ENCODE results near the gene GDPD5.

Gene GDPD5

DNA sequence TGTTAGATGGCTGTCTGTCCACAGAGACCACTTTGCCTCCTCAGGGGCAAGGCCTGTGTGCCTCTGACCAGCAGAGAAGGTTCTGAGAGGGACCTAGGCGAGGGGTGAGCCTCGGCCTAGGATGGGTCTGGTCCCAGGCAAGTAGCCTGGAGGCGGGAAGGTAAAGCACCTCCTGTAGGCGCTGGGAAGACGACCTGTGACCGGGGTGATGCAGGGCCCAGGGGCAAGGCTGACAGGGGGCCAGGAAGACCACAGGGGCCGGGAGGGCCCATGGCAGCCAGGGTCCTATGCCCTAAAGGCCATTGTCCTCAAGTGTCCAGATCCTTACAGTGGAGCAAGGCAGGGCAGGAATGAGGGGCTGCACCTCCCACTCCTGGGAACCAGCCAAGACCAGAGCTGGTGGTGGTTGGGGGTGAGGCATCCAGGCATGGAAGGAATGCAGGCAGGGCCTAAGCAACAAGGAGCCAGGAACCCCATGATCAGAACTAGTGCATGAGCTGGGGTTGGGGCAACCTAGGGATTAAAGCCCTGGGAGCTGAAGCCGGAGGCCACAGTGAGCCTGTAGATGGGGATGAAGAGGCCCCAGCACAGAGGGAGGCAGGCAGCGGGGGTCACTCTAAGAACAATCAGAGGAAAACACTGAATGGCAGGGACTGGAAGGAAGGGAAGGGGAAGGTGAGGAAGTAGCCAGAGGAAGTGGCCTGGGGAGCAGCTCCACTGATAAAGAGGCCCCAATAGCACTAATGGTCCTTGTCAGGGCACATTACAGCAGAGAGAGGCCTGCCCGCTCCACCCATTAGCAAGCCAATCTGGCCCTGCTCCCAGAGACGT lies 59.8 kb downstream of the GDPD5 start:
- H3K27ac ChIP-seq = no peak overlapping the region
- no peak for TF ChIP-seq ZFX (IDR thresholded peaks at IDR 0.05)
- TF ChIP-seq, protein P1, sequence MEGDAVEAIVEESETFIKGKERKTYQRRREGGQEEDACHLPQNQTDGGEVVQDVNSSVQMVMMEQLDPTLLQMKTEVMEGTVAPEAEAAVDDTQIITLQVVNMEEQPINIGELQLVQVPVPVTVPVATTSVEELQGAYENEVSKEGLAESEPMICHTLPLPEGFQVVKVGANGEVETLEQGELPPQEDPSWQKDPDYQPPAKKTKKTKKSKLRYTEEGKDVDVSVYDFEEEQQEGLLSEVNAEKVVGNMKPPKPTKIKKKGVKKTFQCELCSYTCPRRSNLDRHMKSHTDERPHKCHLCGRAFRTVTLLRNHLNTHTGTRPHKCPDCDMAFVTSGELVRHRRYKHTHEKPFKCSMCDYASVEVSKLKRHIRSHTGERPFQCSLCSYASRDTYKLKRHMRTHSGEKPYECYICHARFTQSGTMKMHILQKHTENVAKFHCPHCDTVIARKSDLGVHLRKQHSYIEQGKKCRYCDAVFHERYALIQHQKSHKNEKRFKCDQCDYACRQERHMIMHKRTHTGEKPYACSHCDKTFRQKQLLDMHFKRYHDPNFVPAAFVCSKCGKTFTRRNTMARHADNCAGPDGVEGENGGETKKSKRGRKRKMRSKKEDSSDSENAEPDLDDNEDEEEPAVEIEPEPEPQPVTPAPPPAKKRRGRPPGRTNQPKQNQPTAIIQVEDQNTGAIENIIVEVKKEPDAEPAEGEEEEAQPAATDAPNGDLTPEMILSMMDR (conservative IDR thresholded peaks at IDR 0.05) = no peak

DNA sequence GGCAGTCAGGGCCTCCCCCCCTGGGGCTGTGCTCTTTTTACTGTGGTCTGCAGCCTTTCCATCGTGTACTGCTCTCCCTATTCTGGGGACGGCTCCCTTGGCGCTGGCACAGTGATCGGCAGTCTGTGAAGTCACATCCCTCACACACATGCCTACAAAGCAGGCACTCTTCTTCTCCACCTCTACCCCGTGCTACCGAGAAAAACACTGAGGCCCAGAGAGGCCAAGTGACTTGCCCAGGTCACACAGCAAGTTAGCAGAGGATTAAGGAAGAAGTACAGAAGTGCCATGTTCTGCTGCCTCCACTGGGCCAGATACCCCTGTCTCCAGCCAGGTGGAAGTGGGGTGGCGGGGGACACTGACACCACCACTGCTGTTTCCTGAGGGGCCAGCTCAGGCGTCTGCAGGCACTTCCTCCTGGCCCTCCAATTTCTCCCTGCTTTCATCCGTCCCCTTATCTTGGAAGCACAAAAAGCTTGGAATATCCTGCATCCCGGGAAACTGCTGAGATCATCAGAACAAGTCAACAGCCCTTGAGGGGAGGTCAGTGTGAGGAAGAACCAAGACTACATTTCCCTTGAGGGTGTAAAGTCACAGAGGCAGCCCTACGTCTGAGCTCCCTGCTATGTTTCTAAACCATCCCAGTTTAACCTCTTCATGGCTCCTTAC lies 62.5 kb downstream of the GDPD5 start:
- TF ChIP-seq ZFX (IDR thresholded peaks at IDR 0.05) = no peak
- TF ChIP-seq, protein P1 (conservative IDR thresholded peaks at IDR 0.05) = no peak
- no peak overlapping the region for H3K27ac ChIP-seq

DNA sequence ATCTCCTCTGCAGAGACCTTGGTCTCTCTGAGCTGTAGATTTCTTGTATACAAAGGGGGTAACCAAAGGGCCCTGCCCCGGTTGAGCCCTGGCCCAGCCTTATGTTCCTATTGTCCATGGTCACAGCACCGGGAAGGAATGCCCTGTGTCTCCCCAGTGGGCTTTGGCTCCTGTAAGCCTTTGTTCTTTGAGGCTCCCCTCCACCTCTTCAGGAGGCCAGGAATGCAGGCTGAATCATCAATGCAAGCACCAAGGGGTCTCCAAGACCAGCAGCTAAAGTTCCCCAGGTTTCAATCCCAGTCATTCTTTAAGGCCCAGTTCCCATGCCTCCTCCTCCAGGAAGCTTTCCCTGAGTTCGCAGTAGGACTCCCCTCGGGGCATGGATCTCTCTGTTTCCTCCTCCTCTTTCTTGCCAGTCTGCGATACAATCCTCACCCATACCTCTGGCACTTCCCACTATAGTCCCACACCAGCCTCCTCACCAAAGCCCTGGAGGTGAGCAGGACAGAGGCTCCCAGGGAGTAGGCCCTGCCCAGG lies 63.6 kb downstream of the GDPD5 start:
- no peak overlapping the region for H3K27ac ChIP-seq
- TF ChIP-seq, protein P1 (conservative IDR thresholded peaks at IDR 0.05) = no peak
- TF ChIP-seq ZFX (IDR thresholded peaks at IDR 0.05) = no peak

DNA sequence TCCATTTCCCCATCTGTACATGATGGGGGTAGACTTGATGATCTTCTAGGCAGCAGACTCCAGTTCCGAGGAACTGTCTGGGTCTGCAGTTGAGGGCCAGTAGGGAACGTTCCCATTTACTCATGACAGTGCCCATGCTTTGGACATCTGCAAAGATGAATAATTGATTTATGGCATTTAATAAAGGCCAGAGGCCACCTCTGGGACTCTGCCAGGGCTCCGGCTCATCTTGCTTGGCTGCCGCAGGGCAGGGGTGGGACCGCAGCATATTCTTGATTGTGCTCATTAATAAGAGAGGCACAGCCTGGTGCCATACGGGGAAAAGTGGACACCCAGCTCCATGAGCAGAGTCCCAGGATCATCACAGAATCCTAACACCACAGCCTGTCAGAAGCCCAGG lies 64.6 kb downstream of the GDPD5 start:
- no peak overlapping the region for H3K27ac ChIP-seq
- TF ChIP-seq ZFX (IDR thresholded peaks at IDR 0.05) = no peak
- TF ChIP-seq, protein P1 (conservative IDR thresholded peaks at IDR 0.05) = no peak

DNA sequence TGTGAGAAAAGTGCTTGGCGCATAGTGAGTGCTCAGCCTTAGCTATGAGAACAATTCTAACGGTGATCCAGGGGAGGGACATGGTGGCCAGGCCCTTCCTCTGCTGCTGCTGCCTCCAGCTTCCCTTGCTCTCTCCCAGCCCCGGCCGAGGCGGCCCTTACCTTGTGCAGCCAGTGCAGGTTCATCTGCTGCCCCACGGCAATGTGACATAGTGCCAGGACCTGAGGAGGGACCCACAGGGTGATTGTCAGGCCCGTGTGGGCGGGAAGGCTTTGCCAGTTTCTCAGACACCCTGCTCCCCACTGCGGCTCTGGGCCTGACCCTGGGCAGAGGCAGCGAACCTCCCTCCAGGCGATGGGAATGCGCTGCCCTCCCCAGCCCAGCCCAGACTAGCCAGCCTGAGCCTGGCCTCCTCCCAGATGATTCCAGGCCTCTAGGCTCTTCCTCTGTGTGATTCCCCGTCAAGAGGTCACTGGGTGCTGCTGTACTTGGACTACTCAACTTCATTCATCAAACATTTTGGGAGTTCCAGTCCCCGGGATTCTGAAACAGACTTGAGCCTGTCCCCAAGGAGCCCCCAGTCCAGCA lies 69.1 kb downstream of the GDPD5 start:
- TF ChIP-seq, protein P1 (conservative IDR thresholded peaks at IDR 0.05) = no peak
- no peak for TF ChIP-seq ZFX (IDR thresholded peaks at IDR 0.05)
- H3K27ac ChIP-seq = no peak overlapping the region

DNA sequence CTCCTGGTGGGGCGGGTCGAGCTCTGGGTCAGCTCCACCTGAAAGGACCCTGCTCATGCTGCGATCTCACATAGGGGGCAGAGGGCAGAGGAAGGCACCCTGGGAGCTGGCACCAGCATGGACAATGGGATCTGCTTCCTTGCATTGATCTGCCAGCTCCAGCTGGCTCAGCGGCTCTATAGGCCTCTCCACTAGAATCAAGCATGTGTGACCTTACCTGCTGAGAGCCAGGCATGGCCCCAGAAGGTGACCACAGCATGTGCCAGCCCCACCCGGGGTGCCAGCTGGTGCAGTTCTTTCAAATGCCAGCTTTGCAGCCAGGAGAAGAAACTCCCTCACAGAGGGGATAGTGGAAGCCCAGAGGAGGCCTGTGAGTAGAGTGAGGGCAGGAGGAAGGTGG lies 70.8 kb downstream of the GDPD5 start:
- no peak for TF ChIP-seq ZFX (IDR thresholded peaks at IDR 0.05)
- TF ChIP-seq, protein P1 (conservative IDR thresholded peaks at IDR 0.05) = no peak
- H3K27ac ChIP-seq = no peak overlapping the region; the same call in 1 of the 2 replicates

Measured in C4-2B (cell line).